HG03097 (cell line): Measurements from ENCODE around the gene OR5C1.
"Not testable (repeated sequence)": the region's sequence is repeated elsewhere in the genome, so short reads cannot be mapped to it uniquely, and the experiment has no call there.

Experiments
- ATAC-seq: cut with Tn5 transposase; IDR thresholded peaks from one replicate; pipeline ENCODE4 v1.9.1; 2021; ENCODE audit not compliant: unreplicated experiment, low FRiP score

Gene OR5C1

GRCh38 chr9:122788831-122789230, at the start of gene OR5C1:
Gene OR5C1, plus strand, starts transcription at chr9:122788933. Its CDS starts 0 bp downstream, at chr9:122788933.
- ATAC-seq: no peak

- ATAC-seq: no peak
Observed at GRCh38 chr9:122742003-122742402, 46.7 kb upstream of the OR5C1 start, which contains the start of gene OR1L6. Gene OR1L6, plus strand, starts transcription at chr9:122742303. Its CDS starts 7,545 bp downstream, at chr9:122749848.

- no peak for ATAC-seq
Observed at GRCh38 chr9:122754825-122755224, 33.9 kb upstream of the OR5C1 start.

GRCh38 chr9:122767817-122768216, 20.9 kb upstream of the OR5C1 start:
- no peak for ATAC-seq

GRCh38 chr9:122777052-122777451, 11.7 kb upstream of the OR5C1 start:
- ATAC-seq: no peak

- ATAC-seq: no peak
Observed at GRCh38 chr9:122777935-122778627, 10.7 kb upstream of the OR5C1 start.

- ATAC-seq: no peak
Observed at GRCh38 chr9:122779181-122779580, 9.6 kb upstream of the OR5C1 start.

GRCh38 chr9:122780026-122780425, 8.7 kb upstream of the OR5C1 start:
- no peak for ATAC-seq

GRCh38 chr9:122781671-122782070, 7.1 kb upstream of the OR5C1 start:
- no peak for ATAC-seq

GRCh38 chr9:122785269-122785668, 3.5 kb upstream of the OR5C1 start:
- ATAC-seq: no peak

GRCh38 chr9:122786338-122786737, 2.4 kb upstream of the OR5C1 start:
- ATAC-seq: no peak

GRCh38 chr9:122789256-122790046, 718 bp downstream of the OR5C1 start:
- no peak for ATAC-seq

- no peak for ATAC-seq
Observed at GRCh38 chr9:122791872-122792669, 3.3 kb downstream of the OR5C1 start.

GRCh38 chr9:122797316-122798063, 8.8 kb downstream of the OR5C1 start:
- no peak for ATAC-seq

GRCh38 chr9:122800066-122801060, 11.6 kb downstream of the OR5C1 start, which contains the start of gene OR1K1:
Gene OR1K1, plus strand, starts transcription at chr9:122800123. Its CDS starts 0 bp downstream, at chr9:122800123.
- ATAC-seq: no peak

- ATAC-seq: no peak
Observed at GRCh38 chr9:122806661-122807060, 17.9 kb downstream of the OR5C1 start.

GRCh38 chr9:122807271-122807900, 18.7 kb downstream of the OR5C1 start:
- no peak for ATAC-seq

- ATAC-seq: no peak
Observed at GRCh38 chr9:122808141-122808540, 19.4 kb downstream of the OR5C1 start.

- ATAC-seq: not testable (repeated sequence)
Observed at GRCh38 chr9:122809261-122809660, 20.5 kb downstream of the OR5C1 start.
